Sigmoid colon (tissue), 4 donors: Measurements from ENCODE around the gene PSKH1.

ENCODE experiments used
- CTCF ChIP-seq, 4 experiments: fragments of 450-650 bp in 3 of 4; fragments of 200-600 bp in 1 of 4; IDR thresholded peaks; one replicate each; pipeline ENCODE4 v1.5.1; 2016 to 2019; ENCODE audit warnings: antibody characterized with exemption in 4 of 4, mild to moderate bottlenecking in 3 of 4, moderate library complexity in 2 of 4
- EP300 ChIP-seq, 4 donors: sonication (generic); formaldehyde crosslinking; IDR thresholded peaks; one replicate each; pipeline ENCODE4 v1.6.1; 2017; ENCODE audit warnings: antibody characterized with exemption in 4 of 4
- POLR2A ChIP-seq, 2 donors: fragments of 450-650 bp; IDR thresholded peaks; one replicate each; pipeline ENCODE4 v1.6.1; 2016; ENCODE audit warnings: antibody characterized with exemption in 2 of 2, mild to moderate bottlenecking in 2 of 2, moderate library complexity in 2 of 2
- POLR2AphosphoS5 ChIP-seq, 4 donors: sonication (generic); formaldehyde crosslinking; IDR thresholded peaks; one replicate each; pipeline ENCODE4 v1.6.1; 2017; ENCODE audit warnings: antibody characterized with exemption in 4 of 4

DNA sequence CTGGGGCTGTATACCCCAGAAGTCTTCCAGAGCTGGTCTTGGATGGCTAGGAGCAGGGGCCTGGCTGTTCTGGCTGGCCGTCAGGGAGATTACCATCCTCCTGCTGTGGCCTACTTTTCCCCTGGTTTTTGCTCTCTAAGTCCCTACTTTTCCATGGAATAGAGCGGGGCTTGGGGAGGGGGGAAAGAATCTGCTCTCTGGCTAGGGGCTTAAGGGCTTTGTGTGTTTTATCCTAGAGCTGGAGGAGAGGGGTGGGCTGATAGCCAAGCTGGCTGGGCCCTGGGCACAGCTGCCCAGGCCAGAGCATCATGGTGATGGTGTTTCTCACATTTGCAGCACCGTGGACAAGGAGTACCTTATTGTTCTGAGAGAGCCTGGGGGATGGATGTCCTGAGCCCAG is 4.7 kb upstream of the PSKH1 start:
- TF ChIP-seq CTCF (IDR thresholded peaks at IDR 0.05): no peak
- no peak for TF ChIP-seq POLR2A (IDR thresholded peaks at IDR 0.05)
- no peak for TF ChIP-seq POLR2AphosphoS5 (IDR thresholded peaks at IDR 0.05)
- no peak for TF ChIP-seq EP300 (IDR thresholded peaks at IDR 0.05)
